Loucy (cell line): Measurements from ENCODE around the gene SYN1.

Experiments used
- H2AFZ ChIP-seq: fragments of 200-600 bp; sonication (generic); 2 replicates; pipeline ENCODE4 v1.6.0; 2016; ENCODE audit warnings: antibody characterized with exemption, mild to moderate bottlenecking, low read length, moderate library complexity
- H3F3A ChIP-seq: fragments of 200-600 bp; 2 replicates; pipeline ENCODE4 v1.6.0; 2016; ENCODE audit warnings: antibody characterized with exemption, low read depth, mild to moderate bottlenecking
- H3K27me3 ChIP-seq: fragments of 200-600 bp; sonication (generic); 2 replicates; pipeline ENCODE4 v1.6.1; 2014; ENCODE audit warnings: low read length, mild to moderate bottlenecking; ENCODE audit not compliant: insufficient read depth, poor library complexity, severe bottlenecking
- H3K36me3 ChIP-seq: fragments of 200-600 bp; sonication (generic); 2 replicates; pipeline ENCODE4 v1.6.1; 2016; ENCODE audit warnings: low read length; ENCODE audit not compliant: insufficient read depth
- H3K4me1 ChIP-seq: fragments of 200-600 bp; sonication (generic); 2 replicates; pipeline ENCODE4 v1.5.1; 2014; ENCODE audit warnings: low read length, mild to moderate bottlenecking; ENCODE audit not compliant: insufficient read depth, poor library complexity, severe bottlenecking
- H3K4me2 ChIP-seq: fragments of 200-600 bp; sonication (generic); 2 replicates; pipeline ENCODE4 v1.6.0; 2014; ENCODE audit warnings: antibody characterized with exemption, low read length, low read depth, mild to moderate bottlenecking; ENCODE audit not compliant: poor library complexity, severe bottlenecking
- H3K4me3 ChIP-seq: fragments of 200-600 bp; sonication (generic); 2 replicates; pipeline ENCODE4 v1.5.1; 2014; ENCODE audit warnings: low read length, mild to moderate bottlenecking, mixed read lengths; ENCODE audit not compliant: poor library complexity, severe bottlenecking
- H3K79me2 ChIP-seq: fragments of 200-600 bp; sonication (generic); 2 replicates; pipeline ENCODE4 v1.6.1; 2014; ENCODE audit warnings: low read length; ENCODE audit not compliant: insufficient read depth
- H3K9ac ChIP-seq: fragments of 200-600 bp; sonication (generic); 2 replicates; pipeline ENCODE4 v1.6.0; 2014; ENCODE audit warnings: mild to moderate bottlenecking, low read depth, low read length, moderate library complexity; ENCODE audit not compliant: poor library complexity, severe bottlenecking
- H3K9me2 ChIP-seq: fragments of 200-600 bp; sonication (generic); replicated peaks from 2 replicates; pipeline ENCODE4 v1.6.1; 2016; ENCODE audit warnings: low read depth, low read length, mixed read lengths
- H3K9me3 ChIP-seq: fragments of 200-600 bp; sonication (generic); 2 replicates; pipeline ENCODE4 v1.6.1; 2014; ENCODE audit warnings: mild to moderate bottlenecking, antibody characterized with exemption, low read length, low read depth; ENCODE audit not compliant: insufficient read depth
- H4K20me1 ChIP-seq: fragments of 200-600 bp; sonication (generic); 2 replicates; pipeline ENCODE4 v1.6.0; 2014; ENCODE audit warnings: antibody characterized with exemption, low read length, mild to moderate bottlenecking; ENCODE audit not compliant: insufficient read depth, poor library complexity, severe bottlenecking
- CTCF ChIP-seq: fragments of 200-600 bp; sonication (generic); conservative IDR thresholded peaks from 2 replicates; pipeline ENCODE4 v1.5.1; 2014; ENCODE audit warnings: mild to moderate bottlenecking, antibody characterized with exemption, low read length
- EZH2phosphoT487 ChIP-seq: fragments of 200-600 bp; IDR thresholded peaks from 2 replicates; pipeline ENCODE4 v1.6.1; 2018; ENCODE audit warnings: antibody characterized with exemption, mild to moderate bottlenecking, moderate library complexity, borderline replicate concordance

Gene SYN1

GRCh38 chrX:47625365-47625764 is 5.7 kb upstream of the SYN1 start:
- H3K4me2 ChIP-seq = no peak overlapping the region
- peaks cover 5% of the 10 kb centered on the region for H3K4me1 ChIP-seq
- H3K4me3 ChIP-seq = no peak overlapping the region
- no peaks in the 10 kb centered on the region for H3K9me3 ChIP-seq
- no peaks in the 10 kb centered on the region for H3K9me2 ChIP-seq
- no peaks in the 10 kb centered on the region for H3F3A ChIP-seq
- H3K9ac ChIP-seq = no peak overlapping the region
- H3K36me3 ChIP-seq = no peaks in the 10 kb centered on the region
- H4K20me1 ChIP-seq = no peaks in the 10 kb centered on the region
- no peaks in the 10 kb centered on the region for H3K27me3 ChIP-seq
- no peaks in the 10 kb centered on the region for H3K79me2 ChIP-seq
- no peak for TF ChIP-seq EZH2phosphoT487
- TF ChIP-seq CTCF = no peak
- no peak overlapping the region for H2AFZ ChIP-seq

DNA sequence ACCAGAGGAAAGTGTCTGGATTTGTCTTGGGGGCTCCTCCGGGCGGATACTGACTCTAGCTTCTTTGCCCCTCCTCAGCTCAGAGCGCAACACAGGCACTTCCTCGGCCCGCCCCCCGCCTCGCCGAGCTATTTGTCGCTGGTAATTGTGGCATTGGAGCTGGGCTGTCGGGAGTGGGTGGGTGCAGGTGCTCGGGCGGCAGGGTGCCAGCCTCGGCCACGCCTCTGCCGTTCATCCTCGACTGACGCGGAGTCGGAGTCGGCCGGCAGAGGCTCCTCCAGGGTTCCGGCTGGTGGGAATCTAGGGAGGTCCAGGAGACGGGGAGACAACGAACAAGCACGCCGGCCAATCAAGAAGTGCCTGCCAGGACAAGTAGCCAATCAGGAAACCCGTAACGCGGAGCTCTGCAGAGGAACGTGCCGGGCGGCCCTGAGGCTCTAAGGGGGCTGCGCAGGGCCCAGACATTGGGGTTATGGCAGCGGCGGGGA is 3.9 kb upstream of the SYN1 start:
- Histone ChIP-seq H3K4me1 (no peaks in the 10 kb centered on the region), H3K4me3 (no peak overlapping the region), H3K79me2 (no peaks in the 10 kb centered on the region), H2AFZ (no peak overlapping the region), H3K9me2 (no peaks in the 10 kb centered on the region), H3K9me3 (no peaks in the 10 kb centered on the region), H3F3A (no peaks in the 10 kb centered on the region), H3K36me3 (no peaks in the 10 kb centered on the region), H3K27me3 (no peaks in the 10 kb centered on the region), H3K9ac (no peak overlapping the region), H3K4me2 (no peak overlapping the region), H4K20me1 (no peaks in the 10 kb centered on the region)
- no peak for TF ChIP-seq CTCF
- TF ChIP-seq EZH2phosphoT487 = no peak

- no peaks in the 10 kb centered on the region for H3K4me1 ChIP-seq
- H2AFZ ChIP-seq = no peak overlapping the region
- no peaks in the 10 kb centered on the region for H3K9me3 ChIP-seq
- no peak overlapping the region for H3K4me2 ChIP-seq
- H3K9ac ChIP-seq = no peak overlapping the region
- no peak overlapping the region for H3K4me3 ChIP-seq
- no peaks in the 10 kb centered on the region for H4K20me1 ChIP-seq
- H3K36me3 ChIP-seq = no peaks in the 10 kb centered on the region
- H3K79me2 ChIP-seq = no peaks in the 10 kb centered on the region
- H3K27me3 ChIP-seq = no peaks in the 10 kb centered on the region
- H3K9me2 ChIP-seq = no peaks in the 10 kb centered on the region
- TF ChIP-seq EZH2phosphoT487 (no peak), CTCF (no peak)
- H3F3A ChIP-seq = no peaks in the 10 kb centered on the region
Observed at GRCh38 chrX:47621851-47622250, 2.2 kb upstream of the SYN1 start.
